ENCODE results near the gene MYCBP2.

- TF ChIP-seq CTCF (IDR thresholded peaks at IDR 0.05) (no peak), EP300 (IDR thresholded peaks at IDR 0.05) (no peak)
Observed at GRCh38 chr13:77319536-77319935, 7.4 kb downstream of the MYCBP2 start.

Data from tibial nerve (tissue), 4 donors.